ENCODE measurements around the gene RPL10. TPM values are rescaled to one million over a fixed set of nuclear protein-coding genes. Genes with fewer than 3 reads are reported as not detected.

RPL10 gene
- total and polyA plus RNA-seq, 2 of the 13 experiments (the other 11 are each of a cell fraction or from before 2014, with no cell fraction given) = 2,381 to 4,713 TPM

DNA sequence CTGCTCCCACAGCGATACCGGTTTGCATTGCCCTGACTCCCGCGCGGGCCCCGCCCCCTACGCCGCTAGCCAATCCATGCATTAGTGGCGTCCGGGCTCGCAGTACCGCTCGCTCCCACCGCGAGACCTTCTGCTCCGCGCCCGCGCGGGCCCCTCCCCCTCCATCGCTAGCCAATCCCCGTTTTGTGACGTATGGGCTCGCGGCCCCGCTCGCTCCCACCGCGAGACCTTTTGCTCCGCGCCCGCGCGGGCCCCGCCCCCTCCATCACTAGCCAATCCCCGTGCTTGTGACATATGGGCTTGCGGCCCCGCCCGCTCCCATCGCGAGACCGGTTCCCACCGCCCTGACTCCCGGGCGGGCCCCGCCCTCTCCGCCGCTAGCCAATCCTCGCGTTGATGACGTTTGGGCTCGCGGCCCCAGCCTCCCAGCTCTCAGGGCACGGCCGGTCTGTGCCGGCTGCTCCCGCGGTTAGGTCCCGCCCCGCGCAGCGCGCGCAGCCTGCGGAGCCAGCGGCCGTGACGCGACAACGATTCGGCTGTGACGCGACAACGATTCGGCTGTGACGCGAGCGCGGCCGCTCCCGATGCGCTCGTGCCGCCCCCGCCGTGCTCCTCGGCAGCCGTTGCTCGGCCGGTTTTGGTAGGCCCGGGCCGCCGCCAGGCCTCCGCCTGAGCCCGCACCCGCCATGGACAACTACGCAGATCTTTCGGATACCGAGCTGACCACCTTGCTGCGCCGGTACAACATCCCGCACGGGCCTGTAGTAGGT is 19.2 kb upstream of the RPL10 start, which contains the start of gene EMD (continued):
- no peak for TF ChIP-seq SIX1 (CRISPR knock-in tag; IDR thresholded peaks at IDR 0.05; ENCODE audit: borderline replicate concordance)
- TF ChIP-seq HNRNPUL1 (IDR thresholded peaks at IDR 0.05; ENCODE audit: low read depth, low read length) = no peak
- no peak for TF ChIP-seq SIX4 (CRISPR knock-in tag; IDR thresholded peaks at IDR 0.05)
- TF ChIP-seq ZIK1 (CRISPR knock-in tag; IDR thresholded peaks at IDR 0.05; ENCODE audit: borderline replicate concordance, low read depth) = 0 out of 2 replicates have a peak, but pooled peaks have one; percentile 51
- TF ChIP-seq ZNF446 (CRISPR knock-in tag; IDR thresholded peaks at IDR 0.05) = no peak
- no peak for TF ChIP-seq ZNF30 (CRISPR knock-in tag; IDR thresholded peaks at IDR 0.05)
- TF ChIP-seq, protein P1, sequence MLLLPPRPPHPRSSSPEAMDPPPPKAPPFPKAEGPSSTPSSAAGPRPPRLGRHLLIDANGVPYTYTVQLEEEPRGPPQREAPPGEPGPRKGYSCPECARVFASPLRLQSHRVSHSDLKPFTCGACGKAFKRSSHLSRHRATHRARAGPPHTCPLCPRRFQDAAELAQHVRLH (CRISPR knock-in tag; IDR thresholded peaks at IDR 0.05; ENCODE audit: borderline replicate concordance, low read depth) = no peak
- TF ChIP-seq RBM22 (optimal IDR thresholded peaks at IDR 0.05; ENCODE audit: low read length) = no peak
- TF ChIP-seq, protein P2, sequence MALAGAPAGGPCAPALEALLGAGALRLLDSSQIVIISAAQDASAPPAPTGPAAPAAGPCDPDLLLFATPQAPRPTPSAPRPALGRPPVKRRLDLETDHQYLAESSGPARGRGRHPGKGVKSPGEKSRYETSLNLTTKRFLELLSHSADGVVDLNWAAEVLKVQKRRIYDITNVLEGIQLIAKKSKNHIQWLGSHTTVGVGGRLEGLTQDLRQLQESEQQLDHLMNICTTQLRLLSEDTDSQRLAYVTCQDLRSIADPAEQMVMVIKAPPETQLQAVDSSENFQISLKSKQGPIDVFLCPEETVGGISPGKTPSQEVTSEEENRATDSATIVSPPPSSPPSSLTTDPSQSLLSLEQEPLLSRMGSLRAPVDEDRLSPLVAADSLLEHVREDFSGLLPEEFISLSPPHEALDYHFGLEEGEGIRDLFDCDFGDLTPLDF (CRISPR knock-in tag; IDR thresholded peaks at IDR 0.05) = 0 out of 2 replicates have a peak, but pooled peaks have one; percentile 76
- peak; percentile 32; the same call in 1 of the 2 replicates for TF ChIP-seq NFKB2 (CRISPR knock-in tag; IDR thresholded peaks at IDR 0.05; ENCODE audit: borderline replicate concordance)
- no peak for TF ChIP-seq ZNF337 (CRISPR knock-in tag; IDR thresholded peaks at IDR 0.05; ENCODE audit: borderline replicate concordance, low read depth)
- TF ChIP-seq ZNF607 (CRISPR knock-in tag; IDR thresholded peaks at IDR 0.05; ENCODE audit: borderline replicate concordance) = no peak; the same call in 1 of the 2 replicates
- TF ChIP-seq ZNF792 (CRISPR knock-in tag; IDR thresholded peaks at IDR 0.05) = 0 out of 2 replicates have a peak, but pooled peaks have one; percentile 6
- TF ChIP-seq, protein P3, sequence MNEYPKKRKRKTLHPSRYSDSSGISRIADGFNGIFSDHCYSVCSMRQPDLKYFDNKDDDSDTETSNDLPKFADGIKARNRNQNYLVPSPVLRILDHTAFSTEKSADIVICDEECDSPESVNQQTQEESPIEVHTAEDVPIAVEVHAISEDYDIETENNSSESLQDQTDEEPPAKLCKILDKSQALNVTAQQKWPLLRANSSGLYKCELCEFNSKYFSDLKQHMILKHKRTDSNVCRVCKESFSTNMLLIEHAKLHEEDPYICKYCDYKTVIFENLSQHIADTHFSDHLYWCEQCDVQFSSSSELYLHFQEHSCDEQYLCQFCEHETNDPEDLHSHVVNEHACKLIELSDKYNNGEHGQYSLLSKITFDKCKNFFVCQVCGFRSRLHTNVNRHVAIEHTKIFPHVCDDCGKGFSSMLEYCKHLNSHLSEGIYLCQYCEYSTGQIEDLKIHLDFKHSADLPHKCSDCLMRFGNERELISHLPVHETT (CRISPR knock-in tag; conservative IDR thresholded peaks at IDR 0.05) = 0 out of 2 replicates have a peak, but pooled peaks have one; percentile 16
- no peak for TF ChIP-seq ZNF746 (CRISPR knock-in tag; IDR thresholded peaks at IDR 0.05)
- no peak for TF ChIP-seq ZNF251 (CRISPR knock-in tag; IDR thresholded peaks at IDR 0.05)
- TF ChIP-seq FOXK2 (IDR thresholded peaks at IDR 0.05) = no peak
- TF ChIP-seq ZSCAN12 (CRISPR knock-in tag; IDR thresholded peaks at IDR 0.05) = no peak
- no peak for TF ChIP-seq CCDC6 (CRISPR knock-in tag; IDR thresholded peaks at IDR 0.05)
- TF ChIP-seq, protein P4, sequence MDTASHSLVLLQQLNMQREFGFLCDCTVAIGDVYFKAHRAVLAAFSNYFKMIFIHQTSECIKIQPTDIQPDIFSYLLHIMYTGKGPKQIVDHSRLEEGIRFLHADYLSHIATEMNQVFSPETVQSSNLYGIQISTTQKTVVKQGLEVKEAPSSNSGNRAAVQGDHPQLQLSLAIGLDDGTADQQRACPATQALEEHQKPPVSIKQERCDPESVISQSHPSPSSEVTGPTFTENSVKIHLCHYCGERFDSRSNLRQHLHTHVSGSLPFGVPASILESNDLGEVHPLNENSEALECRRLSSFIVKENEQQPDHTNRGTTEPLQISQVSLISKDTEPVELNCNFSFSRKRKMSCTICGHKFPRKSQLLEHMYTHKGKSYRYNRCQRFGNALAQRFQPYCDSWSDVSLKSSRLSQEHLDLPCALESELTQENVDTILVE (CRISPR knock-in tag; IDR thresholded peaks at IDR 0.05) = no peak; the same call in 1 of the 2 replicates
- TF ChIP-seq HOXD1 (CRISPR knock-in tag; IDR thresholded peaks at IDR 0.05) = 0 out of 2 replicates have a peak, but pooled peaks have one; percentile 58
- TF ChIP-seq, protein P5, sequence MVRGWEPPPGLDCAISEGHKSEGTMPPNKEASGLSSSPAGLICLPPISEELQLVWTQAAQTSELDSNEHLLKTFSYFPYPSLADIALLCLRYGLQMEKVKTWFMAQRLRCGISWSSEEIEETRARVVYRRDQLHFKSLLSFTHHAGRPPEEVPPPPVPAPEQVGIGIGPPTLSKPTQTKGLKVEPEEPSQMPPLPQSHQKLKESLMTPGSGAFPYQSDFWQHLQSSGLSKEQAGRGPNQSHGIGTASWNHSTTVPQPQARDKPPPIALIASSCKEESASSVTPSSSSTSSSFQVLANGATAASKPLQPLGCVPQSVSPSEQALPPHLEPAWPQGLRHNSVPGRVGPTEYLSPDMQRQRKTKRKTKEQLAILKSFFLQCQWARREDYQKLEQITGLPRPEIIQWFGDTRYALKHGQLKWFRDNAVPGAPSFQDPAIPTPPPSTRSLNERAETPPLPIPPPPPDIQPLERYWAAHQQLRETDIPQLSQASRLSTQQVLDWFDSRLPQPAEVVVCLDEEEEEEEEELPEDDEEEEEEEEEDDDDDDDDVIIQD (CRISPR knock-in tag; IDR thresholded peaks at IDR 0.05; ENCODE audit: low read depth) = no peak
- TF ChIP-seq, protein P6, sequence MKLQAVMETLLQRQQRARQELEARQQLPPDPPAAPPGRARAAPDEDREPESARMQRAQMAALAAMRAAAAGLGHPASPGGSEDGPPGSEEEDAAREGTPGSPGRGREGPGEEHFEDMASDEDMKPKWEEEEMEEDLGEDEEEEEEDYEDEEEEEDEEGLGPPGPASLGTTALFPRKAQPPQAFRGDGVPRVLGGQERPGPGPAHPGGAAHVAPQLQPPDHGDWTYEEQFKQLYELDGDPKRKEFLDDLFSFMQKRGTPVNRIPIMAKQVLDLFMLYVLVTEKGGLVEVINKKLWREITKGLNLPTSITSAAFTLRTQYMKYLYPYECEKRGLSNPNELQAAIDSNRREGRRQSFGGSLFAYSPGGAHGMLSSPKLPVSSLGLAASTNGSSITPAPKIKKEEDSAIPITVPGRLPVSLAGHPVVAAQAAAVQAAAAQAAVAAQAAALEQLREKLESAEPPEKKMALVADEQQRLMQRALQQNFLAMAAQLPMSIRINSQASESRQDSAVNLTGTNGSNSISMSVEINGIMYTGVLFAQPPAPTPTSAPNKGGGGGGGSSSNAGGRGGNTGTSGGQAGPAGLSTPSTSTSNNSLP (IDR thresholded peaks at IDR 0.05; ENCODE audit: low read depth, low read length) = no peak
- TF ChIP-seq ZC3H4 (CRISPR knock-in tag; IDR thresholded peaks at IDR 0.05; ENCODE audit: borderline replicate concordance) = no peak

Data from HepG2 (cell line).